PC-3 (cell line): ENCODE data around the gene SLC9A4. TPM values are rescaled to one million over a fixed set of nuclear protein-coding genes. Genes with fewer than 3 reads are reported as not detected.

ENCODE experiments used
- ATAC-seq: fragments of 200-7000 bp; cut with Tn5 transposase; 2 replicates; pipeline ENCODE4 v1.9.1; 2020; ENCODE audit warnings: mild to moderate bottlenecking, moderate library complexity
- BruUV-seq: library from RNA; stranded (reverse); fragments of 400-500 nt; replicated peaks from 2 replicates; lab custom pipeline; 2021; lab: Mats Ljungman, UMichigan
- CTCF ChIA-PET: fragments of 300-600 bp; sonication (Branson Sonifier 250); formaldehyde crosslinking; loops from one replicate; lab custom pipeline; 2022; ENCODE audit warnings: antibody characterized with exemption; lab: Charles Lee
- POLR2A ChIA-PET: fragments of 300-600 bp; sonication (Branson Sonifier 250); formaldehyde crosslinking; loops from one replicate; lab custom pipeline; 2022; ENCODE audit warnings: antibody characterized with exemption; ENCODE audit not compliant: unreplicated experiment; lab: Charles Lee
- DNase-seq: peaks from one replicate; pipeline ENCODE4 v3.0.0-alpha.2; 2015
- H2AFZ ChIP-seq: fragments of 300-600 bp; sonication (generic); 2 replicates; pipeline ENCODE4 v1.6.0; 2016; ENCODE audit warnings: antibody characterized with exemption, low read length
- H3F3A ChIP-seq: fragments of 300-600 bp; sonication (generic); one replicate; pipeline ENCODE4 v1.6.0; 2017; ENCODE audit warnings: antibody characterized with exemption, low read length, control low read depth, mild to moderate bottlenecking; ENCODE audit not compliant: unreplicated experiment
- H3K27ac ChIP-seq: fragments of 300-600 bp; sonication (generic); 2 replicates; pipeline ENCODE4 v1.5.1; 2016; ENCODE audit warnings: mild to moderate bottlenecking, low read length
- H3K27me3 ChIP-seq: fragments of 300-600 bp; sonication (generic); 2 replicates; pipeline ENCODE4 v1.6.1; 2016; ENCODE audit warnings: low read length, mixed read lengths
- H3K36me3 ChIP-seq: fragments of 300-600 bp; sonication (generic); 2 replicates; pipeline ENCODE4 v1.6.1; 2016; ENCODE audit warnings: low read depth, mixed run types, low read length, mixed read lengths
- H3K4me1 ChIP-seq: fragments of 300-600 bp; sonication (generic); 2 replicates; pipeline ENCODE4 v1.5.1; 2016; ENCODE audit warnings: low read length; ENCODE audit not compliant: insufficient read depth
- H3K4me2 ChIP-seq: fragments of 300-600 bp; sonication (generic); 2 replicates; pipeline ENCODE4 v1.6.0; 2016; ENCODE audit warnings: low read length
- H3K4me3 ChIP-seq: fragments of 300-600 bp; sonication (generic); 2 replicates; pipeline ENCODE4 v1.5.1; 2016; ENCODE audit warnings: mild to moderate bottlenecking, low read length, mixed read lengths
- H3K79me2 ChIP-seq: fragments of 300-600 bp; sonication (generic); 2 replicates; pipeline ENCODE4 v1.6.1; 2017; ENCODE audit warnings: low read length, mixed read lengths
- H3K9ac ChIP-seq: fragments of 300-600 bp; sonication (generic); 2 replicates; pipeline ENCODE4 v1.6.0; 2016; ENCODE audit warnings: mild to moderate bottlenecking, low read length
- H3K9me2 ChIP-seq: fragments of 300-600 bp; sonication (generic); replicated peaks from 2 replicates; pipeline ENCODE4 v1.6.1; 2016; ENCODE audit warnings: mixed run types, low read length, mixed read lengths
- H3K9me3 ChIP-seq: fragments of 300-600 bp; sonication (generic); 2 replicates; pipeline ENCODE4 v1.6.1; 2016; ENCODE audit warnings: low read length, mixed read lengths
- H4K20me1 ChIP-seq: fragments of 300-600 bp; sonication (generic); 2 replicates; pipeline ENCODE4 v1.6.1; 2016; ENCODE audit warnings: low read length, mixed read lengths
- CTCF ChIP-seq: fragments of 300-600 bp; sonication (generic); conservative IDR thresholded peaks from 2 replicates; pipeline ENCODE4 v1.5.1; 2017; ENCODE audit warnings: antibody characterized with exemption, low read depth, mild to moderate bottlenecking, low read length
- EZH2 ChIP-seq: fragments of 300-600 bp; sonication (generic); IDR thresholded peaks from one replicate; pipeline ENCODE4 v1.6.1; 2017; ENCODE audit warnings: antibody characterized with exemption, mild to moderate bottlenecking, low read length; ENCODE audit not compliant: unreplicated experiment
- EZH2phosphoT487 ChIP-seq: fragments of 300-600 bp; sonication (generic); IDR thresholded peaks from 2 replicates; pipeline ENCODE4 v1.6.1; 2018; ENCODE audit warnings: mild to moderate bottlenecking, antibody characterized with exemption, low read length, borderline replicate concordance
- intact Hi-C: fragments of 100-400 bp; cut with micrococcal nuclease; formaldehyde crosslinking; loops from 2 replicates; pipeline ENCODE4 v1.9.0; 2023
- total RNA-seq: library from RNA; depleted of rRNA; stranded (reverse); fragments of >200 nt; gene quantifications from 2 replicates; pipeline ENCODE4 v1.2.3, GENCODE V29; 2014

The SLC9A4 gene
- total RNA-seq, 1 experiment from 2014 or later: 0.04 TPM

- Histone ChIP-seq H3K27me3 (no peaks in the 10 kb centered on the region), H3K79me2 (no peaks in the 10 kb centered on the region), H3K9ac (no peak overlapping the region), H3K4me1 (no peaks in the 10 kb centered on the region), H3K4me3 (no peak overlapping the region), H4K20me1 (no peaks in the 10 kb centered on the region), H3K36me3 (no peaks in the 10 kb centered on the region), H3K9me3 (no peaks in the 10 kb centered on the region), H3F3A (no peaks in the 10 kb centered on the region), H3K4me2 (no peak overlapping the region), H3K9me2 (no peaks in the 10 kb centered on the region), H3K27ac (no peak overlapping the region), H2AFZ (no peak overlapping the region)
- CTCF ChIA-PET: no interaction called here
- no peak for DNase-seq
- TF ChIP-seq EZH2 (no peak), EZH2phosphoT487 (no peak), CTCF (no peak)
- POLR2A ChIA-PET: no interaction called here
- intact Hi-C loops: no loop called here
- no TSS peak for BruUV-seq
- no peak for ATAC-seq
Measured at GRCh38 chr2:102437122-102437521, 35.9 kb upstream of the SLC9A4 start.

- no peaks in the 10 kb centered on the region for H3K9me3 ChIP-seq
- H3K9ac ChIP-seq: no peak overlapping the region
- H3K9me2 ChIP-seq: no peaks in the 10 kb centered on the region
- H3K4me3 ChIP-seq: no peak overlapping the region
- H2AFZ ChIP-seq: no peak overlapping the region
- ATAC-seq (no peak), DNase-seq (no peak)
- H3K27me3 ChIP-seq: no peaks in the 10 kb centered on the region
- ChIA-PET CTCF (no interaction called here), POLR2A (no interaction called here)
- TF ChIP-seq CTCF (no peak), EZH2 (no peak)
- H3K4me1 ChIP-seq: peaks cover 4% of the 10 kb centered on the region; the same call in 1 of the 2 replicates
- no TSS peak for BruUV-seq
- no peak overlapping the region for H3K27ac ChIP-seq
- H4K20me1 ChIP-seq: no peaks in the 10 kb centered on the region
- no peaks in the 10 kb centered on the region for H3F3A ChIP-seq
- H3K79me2 ChIP-seq: no peaks in the 10 kb centered on the region
- H3K4me2 ChIP-seq: no peak overlapping the region
- intact Hi-C loops: no loop called here
- no peaks in the 10 kb centered on the region for H3K36me3 ChIP-seq
Measured at GRCh38 chr2:102438111-102438510, 34.9 kb upstream of the SLC9A4 start.

- Histone ChIP-seq H3K9ac (no peak overlapping the region), H4K20me1 (no peaks in the 10 kb centered on the region), H3F3A (no peaks in the 10 kb centered on the region), H3K4me3 (no peak overlapping the region), H3K27ac (no peak overlapping the region), H2AFZ (no peak overlapping the region), H3K4me2 (no peak overlapping the region), H3K79me2 (no peaks in the 10 kb centered on the region), H3K9me3 (no peaks in the 10 kb centered on the region), H3K27me3 (no peaks in the 10 kb centered on the region), H3K36me3 (no peaks in the 10 kb centered on the region), H3K9me2 (no peaks in the 10 kb centered on the region), H3K4me1 (peaks cover 5% of the 10 kb centered on the region; the same call in 1 of the 2 replicates)
- no peak for ATAC-seq
- TF ChIP-seq CTCF (no peak), EZH2 (no peak), EZH2phosphoT487 (no peak)
- BruUV-seq: no TSS peak
- intact Hi-C loops: no loop called here
- no peak for DNase-seq
- ChIA-PET POLR2A (no interaction called here), CTCF (no interaction called here)
Measured at GRCh38 chr2:102438578-102438977, 34.4 kb upstream of the SLC9A4 start.
